PC-9 (cell line): Measurements from ENCODE around the gene ABCB8.

Source experiments
- EZH2 ChIP-seq: fragments of 200-600 bp; sonication (generic); IDR thresholded peaks from 2 replicates; pipeline ENCODE4 v1.8.0; 2017; ENCODE audit warnings: antibody characterized with exemption, low read depth
- TF ChIP-seq, protein P1 (sequence below): fragments of 200-600 bp; sonication (generic); conservative IDR thresholded peaks from 2 replicates; pipeline ENCODE4 v1.6.1; 2017; ENCODE audit warnings: mixed run types, antibody characterized with exemption, mild to moderate bottlenecking, moderate library complexity

DNA sequence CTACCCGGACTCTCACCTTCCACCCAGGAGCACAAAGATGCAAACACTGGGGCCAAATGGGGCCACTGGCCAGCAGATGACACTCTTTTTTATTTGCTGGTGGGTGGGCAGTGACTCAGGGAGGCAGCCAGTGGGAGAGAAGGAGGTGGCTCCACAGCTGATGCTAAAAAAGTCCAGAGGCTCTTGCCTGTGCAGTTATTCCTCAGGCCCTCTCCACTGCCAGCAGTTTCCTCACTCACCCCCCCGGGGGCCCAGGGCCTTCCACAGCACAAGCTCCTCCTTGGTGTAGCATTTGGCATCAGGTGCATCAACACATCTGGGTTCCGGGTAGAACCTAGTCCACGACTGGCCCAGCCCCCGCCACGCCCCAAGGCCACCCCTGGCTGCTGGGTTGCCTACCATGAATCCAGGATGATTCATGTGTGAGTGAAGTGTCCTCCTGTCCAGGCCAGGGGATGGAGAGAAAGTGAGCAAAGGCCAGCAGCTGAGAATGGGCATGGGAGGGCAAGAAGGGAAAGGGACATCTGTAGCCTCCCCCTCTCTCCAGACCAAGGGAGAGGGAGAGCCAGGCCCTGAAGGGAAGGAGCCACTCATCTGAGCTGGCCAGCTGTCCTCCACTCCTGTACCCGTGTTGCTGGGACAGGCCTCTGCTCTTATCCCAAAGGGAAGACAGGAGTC, 48.4 kb upstream of the ABCB8 start:
- no peak for TF ChIP-seq EZH2
- TF ChIP-seq, protein P1, sequence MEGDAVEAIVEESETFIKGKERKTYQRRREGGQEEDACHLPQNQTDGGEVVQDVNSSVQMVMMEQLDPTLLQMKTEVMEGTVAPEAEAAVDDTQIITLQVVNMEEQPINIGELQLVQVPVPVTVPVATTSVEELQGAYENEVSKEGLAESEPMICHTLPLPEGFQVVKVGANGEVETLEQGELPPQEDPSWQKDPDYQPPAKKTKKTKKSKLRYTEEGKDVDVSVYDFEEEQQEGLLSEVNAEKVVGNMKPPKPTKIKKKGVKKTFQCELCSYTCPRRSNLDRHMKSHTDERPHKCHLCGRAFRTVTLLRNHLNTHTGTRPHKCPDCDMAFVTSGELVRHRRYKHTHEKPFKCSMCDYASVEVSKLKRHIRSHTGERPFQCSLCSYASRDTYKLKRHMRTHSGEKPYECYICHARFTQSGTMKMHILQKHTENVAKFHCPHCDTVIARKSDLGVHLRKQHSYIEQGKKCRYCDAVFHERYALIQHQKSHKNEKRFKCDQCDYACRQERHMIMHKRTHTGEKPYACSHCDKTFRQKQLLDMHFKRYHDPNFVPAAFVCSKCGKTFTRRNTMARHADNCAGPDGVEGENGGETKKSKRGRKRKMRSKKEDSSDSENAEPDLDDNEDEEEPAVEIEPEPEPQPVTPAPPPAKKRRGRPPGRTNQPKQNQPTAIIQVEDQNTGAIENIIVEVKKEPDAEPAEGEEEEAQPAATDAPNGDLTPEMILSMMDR, result no peak
